HFFc6 (cell line): Measurements from ENCODE around the gene GAGE10. TPM values are rescaled to one million over a fixed set of nuclear protein-coding genes. Genes with fewer than 3 reads are reported as not detected.

Source experiments
- DNase-seq: peaks from one replicate; pipeline ENCODE4 v3.0.0-alpha.2; 2018
- H3K27ac Mint-ChIP-seq: 2 replicates; pipeline ENCODE4 v1.8.0; 2020; ENCODE audit warnings: mild to moderate bottlenecking, mixed read lengths
- H3K27me3 Mint-ChIP-seq: 2 replicates; pipeline ENCODE4 v1.8.0; 2021; ENCODE audit warnings: mild to moderate bottlenecking, moderate library complexity, mixed read lengths; ENCODE audit not compliant: insufficient read depth
- H3K36me3 Mint-ChIP-seq: 2 replicates; pipeline ENCODE4 v1.8.0; 2021; ENCODE audit warnings: low read depth, mixed read lengths
- H3K4me1 Mint-ChIP-seq: 2 replicates; pipeline ENCODE4 v1.8.0; 2020; ENCODE audit warnings: low read depth, mixed read lengths
- H3K4me3 Mint-ChIP-seq: 2 replicates; pipeline ENCODE4 v1.8.0; 2020; ENCODE audit warnings: mild to moderate bottlenecking, moderate library complexity, mixed read lengths
- H3K9me3 Mint-ChIP-seq: 2 replicates; pipeline ENCODE4 v1.8.0; 2020; ENCODE audit warnings: mild to moderate bottlenecking, mixed read lengths
- CTCF ChIP-seq: fragments of 200-600 bp; sonication (generic); IDR thresholded peaks from 2 replicates; pipeline ENCODE4 v1.5.0; 2021; ENCODE audit warnings: antibody characterized with exemption, mild to moderate bottlenecking
- total RNA-seq, 6 experiments: library from RNA; stranded (reverse); fragmentation: NEBNext Ultra II Directional; extraction: Animal tissue kit (Norgen Biotek cat#: 25700); gene quantifications; 2 replicates in 1 of 6; 3 replicates in 5 of 6; pipeline ENCODE4 v1.2.3, GENCODE V29; 2021

The GAGE10 gene
- total RNA-seq, 6 experiments from 2014 or later = not detected

- no peak for DNase-seq
- no peak for TF ChIP-seq CTCF
- Mint-ChIP-seq H3K36me3 (peaks cover 5% of the 10 kb centered on the region; the same call in 1 of the 2 replicates), H3K4me1 (peaks cover 22% of the 10 kb centered on the region), H3K27me3 (peaks cover 7% of the 10 kb centered on the region), H3K27ac (peak overlapping the region; percentile 65), H3K9me3 (no peaks in the 10 kb centered on the region), H3K4me3 (peak overlapping the region; percentile 70)
Observed at GRCh38 chrX:49271341-49271740, 32.1 kb upstream of the GAGE10 start.

- no peak for TF ChIP-seq CTCF
- Mint-ChIP-seq H3K36me3 (peaks cover 5% of the 10 kb centered on the region; the same call in 1 of the 2 replicates), H3K9me3 (no peaks in the 10 kb centered on the region), H3K4me3 (no peak overlapping the region), H3K27me3 (peaks cover 6% of the 10 kb centered on the region; the same call in 1 of the 2 replicates), H3K27ac (no peak overlapping the region), H3K4me1 (peaks cover 22% of the 10 kb centered on the region)
- no peak for DNase-seq
Observed at GRCh38 chrX:49272421-49272820, 31.0 kb upstream of the GAGE10 start.

- peaks cover 6% of the 10 kb centered on the region for H3K27me3 Mint-ChIP-seq
- DNase-seq = no peak
- peak overlapping the region; percentile 32; the same call in 1 of the 2 replicates for H3K4me3 Mint-ChIP-seq
- H3K9me3 Mint-ChIP-seq = no peaks in the 10 kb centered on the region
- TF ChIP-seq CTCF = no peak
- H3K4me1 Mint-ChIP-seq = peaks cover 15% of the 10 kb centered on the region
- H3K27ac Mint-ChIP-seq = no peak overlapping the region
- peaks cover 5% of the 10 kb centered on the region; the same call in 1 of the 2 replicates for H3K36me3 Mint-ChIP-seq
Observed at GRCh38 chrX:49273181-49273727, 30.2 kb upstream of the GAGE10 start.

GRCh38 chrX:49276207-49276606, 27.2 kb upstream of the GAGE10 start:
- Mint-ChIP-seq H3K4me1 (peaks cover 3% of the 10 kb centered on the region), H3K27me3 (peaks cover under 1% of the 10 kb centered on the region), H3K27ac (no peak overlapping the region), H3K9me3 (no peaks in the 10 kb centered on the region), H3K4me3 (no peak overlapping the region), H3K36me3 (peaks cover 5% of the 10 kb centered on the region; the same call in 1 of the 2 replicates)
- DNase-seq = no peak
- no peak for TF ChIP-seq CTCF

- no peaks in the 10 kb centered on the region for H3K9me3 Mint-ChIP-seq
Observed at GRCh38 chrX:49276671-49277534, 26.5 kb upstream of the GAGE10 start.

More at GRCh38 chrX:49276671-49277534, 26.5 kb upstream of the GAGE10 start:
- Mint-ChIP-seq H3K4me3 (no peak overlapping the region), H3K4me1 (no peaks in the 10 kb centered on the region; the same call in 1 of the 2 replicates), H3K36me3 (peaks cover 5% of the 10 kb centered on the region; the same call in 1 of the 2 replicates), H3K27me3 (no peaks in the 10 kb centered on the region; the same call in 1 of the 2 replicates), H3K27ac (no peak overlapping the region)
- no peak for DNase-seq
- no peak for TF ChIP-seq CTCF
